ENCODE results near the gene KIFBP.
A peak's percentile ranks its signal among the peaks of the same experiment; 100 is the strongest.
"Not testable (repeated sequence)": the region's sequence is repeated elsewhere in the genome, so short reads cannot be mapped to it uniquely, and the experiment has no call there.

KIFBP gene

GRCh38 chr10:68988530-68989316 lies at the start of gene KIFBP:
KIFBP (plus strand) TSS chr10:68988803; CDS start chr10:68988833, 30 bp downstream.
- H3K4me3 ChIP-seq (ENCODE audit: low read depth, low read length) = peak within 1 kb of the TSS; percentile 63
- peak; percentile 96 for DNase-seq (ENCODE audit: low read depth)
- TF ChIP-seq, protein P1, sequence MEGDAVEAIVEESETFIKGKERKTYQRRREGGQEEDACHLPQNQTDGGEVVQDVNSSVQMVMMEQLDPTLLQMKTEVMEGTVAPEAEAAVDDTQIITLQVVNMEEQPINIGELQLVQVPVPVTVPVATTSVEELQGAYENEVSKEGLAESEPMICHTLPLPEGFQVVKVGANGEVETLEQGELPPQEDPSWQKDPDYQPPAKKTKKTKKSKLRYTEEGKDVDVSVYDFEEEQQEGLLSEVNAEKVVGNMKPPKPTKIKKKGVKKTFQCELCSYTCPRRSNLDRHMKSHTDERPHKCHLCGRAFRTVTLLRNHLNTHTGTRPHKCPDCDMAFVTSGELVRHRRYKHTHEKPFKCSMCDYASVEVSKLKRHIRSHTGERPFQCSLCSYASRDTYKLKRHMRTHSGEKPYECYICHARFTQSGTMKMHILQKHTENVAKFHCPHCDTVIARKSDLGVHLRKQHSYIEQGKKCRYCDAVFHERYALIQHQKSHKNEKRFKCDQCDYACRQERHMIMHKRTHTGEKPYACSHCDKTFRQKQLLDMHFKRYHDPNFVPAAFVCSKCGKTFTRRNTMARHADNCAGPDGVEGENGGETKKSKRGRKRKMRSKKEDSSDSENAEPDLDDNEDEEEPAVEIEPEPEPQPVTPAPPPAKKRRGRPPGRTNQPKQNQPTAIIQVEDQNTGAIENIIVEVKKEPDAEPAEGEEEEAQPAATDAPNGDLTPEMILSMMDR (IDR thresholded peaks at IDR 0.05; ENCODE audit: insufficient read depth, low read depth, low read length, missing control alignments) = peak; percentile 39

DNA sequence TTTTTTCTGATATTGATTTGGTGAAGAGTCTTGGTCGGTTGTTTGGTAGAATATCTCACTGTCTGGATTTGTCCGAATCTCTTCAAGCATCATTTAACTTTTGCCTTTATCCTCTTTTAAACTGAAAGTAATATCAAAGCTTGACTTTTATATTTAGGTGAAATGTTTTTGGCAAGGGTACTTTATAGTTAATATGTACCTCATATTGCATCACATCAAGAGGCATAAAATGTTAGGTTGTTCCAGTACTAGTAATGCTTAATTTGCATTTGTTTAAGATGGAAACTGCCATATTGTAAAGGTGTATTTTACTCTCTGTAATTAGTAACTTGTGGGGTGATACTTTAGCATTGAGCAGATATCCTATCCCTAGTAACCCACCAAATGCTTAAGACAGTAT lies 49.7 kb upstream of the KIFBP start:
- TF ChIP-seq, protein P1 (IDR thresholded peaks at IDR 0.05; ENCODE audit: insufficient read depth, low read depth, low read length, missing control alignments) = no peak
- no peak overlapping the region for H3K4me3 ChIP-seq (ENCODE audit: low read depth, low read length)
- no peak for DNase-seq (ENCODE audit: low read depth)

DNA sequence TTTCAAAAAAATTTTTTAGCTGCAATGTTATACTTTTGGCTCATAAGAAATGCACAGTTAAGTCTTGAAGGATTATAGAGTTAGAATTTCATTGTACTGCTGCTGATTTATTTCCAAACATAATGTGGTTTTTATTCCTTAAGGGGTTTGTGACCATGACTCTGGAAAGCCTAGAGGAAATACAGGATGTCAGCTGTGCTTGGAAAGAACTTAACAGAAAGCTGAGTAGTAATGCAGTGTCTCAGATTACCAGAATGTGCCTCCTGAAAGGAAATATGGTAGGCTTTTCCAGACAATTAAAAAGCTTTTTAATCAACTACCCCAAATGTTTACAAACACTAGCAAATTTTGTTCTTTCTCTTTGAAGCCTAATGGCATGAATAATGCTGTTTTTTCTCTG lies 47.7 kb upstream of the KIFBP start:
- DNase-seq (ENCODE audit: low read depth) = not testable (repeated sequence)

GRCh38 chr10:68950598-68950997 lies 38.0 kb upstream of the KIFBP start:
- TF ChIP-seq, protein P1 (IDR thresholded peaks at IDR 0.05; ENCODE audit: insufficient read depth, low read depth, low read length, missing control alignments) = no peak
- no peak overlapping the region for H3K4me3 ChIP-seq (ENCODE audit: low read depth, low read length)
- no peak for DNase-seq (ENCODE audit: low read depth)

More for the DNA sequence above, 47.7 kb upstream of the KIFBP start:
- H3K4me3 ChIP-seq (ENCODE audit: low read depth, low read length) = not testable (repeated sequence)

- TF ChIP-seq, protein P1 (IDR thresholded peaks at IDR 0.05; ENCODE audit: insufficient read depth, low read depth, low read length, missing control alignments) = no peak
- DNase-seq (ENCODE audit: low read depth) = no peak
- H3K4me3 ChIP-seq (ENCODE audit: low read depth, low read length) = peak overlapping the region; percentile 87
Observed at GRCh38 chr10:68954904-68955303, 33.7 kb upstream of the KIFBP start.

DNA sequence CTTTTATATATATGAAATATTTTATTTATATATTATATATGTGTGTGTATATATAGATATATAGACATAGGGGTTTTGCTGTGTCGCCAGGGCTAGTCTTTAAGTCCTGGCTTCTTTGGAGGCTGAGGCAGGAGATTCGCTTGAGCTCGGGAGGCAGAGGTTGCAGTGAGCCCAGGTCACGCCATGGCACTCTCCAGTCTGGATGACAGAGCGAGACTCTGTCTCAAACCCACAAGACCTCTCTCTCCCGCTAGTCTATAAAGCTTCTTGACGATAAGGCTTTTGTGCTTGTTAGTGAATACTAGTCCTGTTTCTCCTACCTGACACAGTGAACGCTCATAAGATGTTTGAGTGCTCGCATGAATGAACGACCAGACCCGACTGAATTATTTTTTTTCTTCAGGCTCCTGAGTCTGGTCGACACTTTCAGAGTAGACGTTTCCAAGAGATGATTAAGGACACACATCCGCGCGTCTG lies 33.2 kb upstream of the KIFBP start:
- DNase-seq (ENCODE audit: low read depth) = no peak
- peak overlapping the region; percentile 87 for H3K4me3 ChIP-seq (ENCODE audit: low read depth, low read length)
- TF ChIP-seq, protein P1 (IDR thresholded peaks at IDR 0.05; ENCODE audit: insufficient read depth, low read depth, low read length, missing control alignments) = no peak

GRCh38 chr10:68955832-68956532 lies 32.6 kb upstream of the KIFBP start, which contains the start of gene DDX21:
DDX21 (plus strand) TSS chr10:68956170; CDS start chr10:68956226, 56 bp downstream.
- peak within 1 kb of the TSS; percentile 87 for H3K4me3 ChIP-seq (ENCODE audit: low read depth, low read length)
- TF ChIP-seq, protein P1 (IDR thresholded peaks at IDR 0.05; ENCODE audit: insufficient read depth, low read depth, low read length, missing control alignments) = peak; percentile 58
- DNase-seq (ENCODE audit: low read depth) = peak; percentile 95

Data from GM12865 (cell line).